ENCODE results near the gene MIDN.
A peak's percentile ranks its signal among the peaks of the same experiment; 100 is the strongest.

Gene MIDN

DNA sequence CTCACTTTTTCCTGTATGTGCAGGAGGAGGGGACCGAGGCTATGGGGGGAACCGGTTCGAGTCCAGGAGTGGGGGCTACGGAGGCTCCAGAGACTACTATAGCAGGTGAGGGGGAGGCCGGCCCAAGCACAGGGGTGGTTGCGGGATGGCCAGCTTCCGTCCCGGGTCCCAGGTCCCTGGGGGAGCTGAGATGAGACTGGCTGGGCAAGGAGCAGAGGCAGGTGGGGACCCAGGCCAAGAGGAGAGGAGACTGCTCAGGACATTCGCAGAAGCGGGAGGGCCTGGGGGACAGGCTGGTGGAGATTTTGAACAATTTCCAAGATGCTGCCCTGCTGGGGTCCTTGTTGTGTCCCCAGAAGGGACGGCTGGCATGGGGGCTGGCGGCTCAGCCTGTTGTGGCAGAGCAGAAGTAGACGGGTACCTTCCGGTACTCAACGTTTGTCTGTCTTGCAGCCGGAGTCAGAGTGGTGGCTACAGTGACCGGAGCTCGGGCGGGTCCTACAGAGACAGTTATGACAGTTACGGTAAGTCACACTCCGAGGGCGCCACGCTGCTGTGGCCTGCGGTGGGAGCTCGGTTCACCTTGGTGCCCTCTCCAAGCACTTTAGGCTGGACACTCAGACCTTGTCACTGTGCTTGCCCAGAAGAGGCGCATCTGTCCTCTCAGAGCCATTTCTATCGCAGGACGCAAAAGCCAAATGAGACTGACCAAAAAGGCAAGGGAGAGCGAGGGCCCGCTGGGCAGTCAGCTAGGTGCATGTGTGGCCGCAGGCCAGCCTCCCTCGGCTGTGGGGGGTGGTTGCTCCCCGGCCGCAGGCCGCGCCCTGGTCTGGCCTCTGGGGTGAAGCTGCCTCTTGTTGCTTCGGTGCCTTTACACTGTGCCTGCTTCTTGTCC is 23.4 kb downstream of the MIDN start:
- DNase-seq: no peak

DNA sequence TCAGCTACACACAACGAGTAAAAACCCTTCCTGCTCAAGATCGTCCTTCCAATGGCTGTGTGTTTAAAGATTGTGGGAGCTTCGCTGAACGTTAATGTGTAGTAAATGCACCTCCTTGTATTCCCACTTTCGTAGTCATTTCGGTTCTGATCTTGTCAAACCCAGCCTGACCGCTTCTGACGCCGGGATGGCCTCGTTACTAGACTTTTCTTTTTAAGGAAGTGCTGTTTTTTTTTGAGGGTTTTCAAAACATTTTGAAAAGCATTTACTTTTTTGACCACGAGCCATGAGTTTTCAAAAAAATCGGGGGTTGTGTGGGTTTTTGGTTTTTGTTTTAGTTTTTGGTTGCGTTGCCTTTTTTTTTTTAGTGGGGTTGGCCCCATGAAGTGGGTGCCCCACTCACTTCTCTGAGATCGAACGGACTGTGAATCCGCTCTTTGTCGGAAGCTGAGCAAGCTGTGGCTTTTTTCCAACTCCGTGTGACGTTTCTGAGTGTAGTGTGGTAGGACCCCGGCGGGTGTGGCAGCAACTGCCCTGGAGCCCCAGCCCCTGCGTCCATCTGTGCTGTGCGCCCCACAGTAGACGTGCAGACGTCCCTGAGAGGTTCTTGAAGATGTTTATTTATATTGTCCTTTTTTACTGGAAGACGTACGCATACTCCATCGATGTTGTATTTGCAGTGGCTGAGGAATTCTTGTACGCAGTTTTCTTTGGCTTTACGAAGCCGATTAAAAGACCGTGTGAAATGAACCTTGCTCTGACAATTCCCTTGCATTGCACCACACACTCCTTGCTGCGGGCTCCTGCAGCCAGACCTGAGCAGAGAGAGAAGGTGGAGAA is 24.3 kb downstream of the MIDN start:
- DNase-seq: no peak

DNA sequence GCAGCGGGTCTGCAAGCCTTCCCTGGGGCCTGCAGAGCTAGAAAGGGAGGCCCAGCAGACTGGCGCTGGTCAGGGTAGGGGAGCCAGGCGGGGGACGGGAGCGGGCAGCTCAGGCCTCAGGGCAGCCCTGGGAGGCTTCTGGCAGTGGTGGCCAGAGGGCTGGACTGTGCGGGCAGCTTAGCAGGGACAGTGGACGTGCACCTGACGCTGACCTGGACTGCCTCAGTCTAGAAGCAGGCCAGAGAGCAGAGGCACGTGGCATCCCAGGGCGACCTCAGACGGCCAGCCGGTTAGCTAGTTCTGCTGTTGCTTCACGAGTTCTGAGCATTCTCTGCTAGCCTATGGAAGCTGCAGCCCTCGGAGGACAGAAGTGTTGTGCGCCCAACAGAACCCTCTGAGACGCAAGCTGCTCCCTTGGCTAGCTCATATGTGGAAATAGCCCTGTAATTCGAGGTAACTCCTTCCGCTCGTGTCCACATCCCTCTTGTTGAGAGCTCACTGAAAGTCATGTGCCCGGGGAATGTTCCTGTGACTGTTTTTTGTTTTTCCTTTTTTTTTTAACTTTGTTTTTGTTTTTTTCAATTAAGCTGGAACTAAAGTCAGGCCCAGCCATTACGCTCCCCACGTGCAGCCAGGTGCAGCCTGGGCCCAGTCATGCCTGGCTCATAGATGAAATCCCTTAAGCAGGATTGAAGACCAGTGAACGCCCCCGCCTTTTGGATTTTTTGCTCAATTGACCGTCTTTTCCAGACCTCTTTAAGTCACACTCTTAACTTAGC is 25.1 kb downstream of the MIDN start:
- DNase-seq: no peak

DNA sequence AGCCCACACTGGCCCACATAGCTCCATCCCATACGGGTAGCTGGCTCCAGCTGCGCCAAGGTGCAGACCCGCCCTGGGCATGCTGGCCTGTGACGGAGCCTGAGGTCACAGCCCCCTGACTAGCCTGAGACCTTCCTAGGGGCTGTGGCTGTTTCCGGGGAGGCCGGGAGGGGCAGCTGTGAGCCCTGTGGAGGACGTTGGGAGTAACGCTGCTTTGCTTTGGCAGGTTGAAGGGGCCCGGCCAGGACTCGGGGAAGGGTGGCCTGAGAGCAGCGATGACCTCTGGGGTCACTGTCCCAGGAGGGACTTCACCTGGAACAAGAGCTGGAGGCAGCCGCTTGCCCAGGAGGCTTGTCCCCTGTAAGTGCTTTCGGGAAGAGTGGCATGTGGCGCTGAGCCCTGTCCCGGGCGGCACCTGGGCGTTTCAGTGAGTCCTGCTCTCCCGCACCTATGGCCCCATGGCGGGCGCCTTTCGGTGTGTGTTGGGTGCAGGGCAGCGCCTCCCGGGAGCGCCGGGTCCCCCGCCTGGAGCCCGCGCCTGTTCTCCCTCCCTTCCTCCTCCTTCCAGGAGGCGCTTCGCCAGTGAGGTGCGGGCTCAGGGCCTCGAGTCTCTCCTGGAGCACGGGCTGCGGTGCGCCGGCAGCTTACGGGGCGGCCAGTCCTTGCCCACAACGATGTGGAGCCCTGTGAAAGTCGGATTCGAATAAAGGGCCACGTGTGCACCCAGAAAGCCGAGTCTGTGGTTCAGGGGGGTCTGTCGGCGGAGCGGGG is 25.9 kb downstream of the MIDN start:
- no peak for DNase-seq

DNA sequence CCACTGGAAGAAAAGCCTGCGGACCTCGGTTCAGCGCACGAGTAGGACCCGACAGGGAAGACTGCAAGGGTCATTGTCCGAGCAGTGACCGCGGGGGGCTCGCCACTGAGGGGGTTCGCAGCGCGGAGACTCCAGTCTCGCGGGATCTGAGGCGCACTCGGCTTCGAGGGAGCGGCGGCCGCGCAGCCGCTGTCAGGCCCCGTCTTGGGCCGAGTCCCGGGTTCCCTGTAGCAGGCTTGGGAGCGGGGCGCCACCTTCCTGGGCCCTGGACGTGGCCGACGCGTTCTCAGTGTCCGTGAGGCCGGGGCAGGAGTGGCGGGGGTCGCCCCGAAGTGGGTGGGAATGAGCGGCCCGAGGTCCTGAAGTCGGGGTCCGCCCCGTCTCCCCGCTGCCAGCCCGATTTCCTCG is 26.5 kb downstream of the MIDN start:
- no peak for DNase-seq

DNA sequence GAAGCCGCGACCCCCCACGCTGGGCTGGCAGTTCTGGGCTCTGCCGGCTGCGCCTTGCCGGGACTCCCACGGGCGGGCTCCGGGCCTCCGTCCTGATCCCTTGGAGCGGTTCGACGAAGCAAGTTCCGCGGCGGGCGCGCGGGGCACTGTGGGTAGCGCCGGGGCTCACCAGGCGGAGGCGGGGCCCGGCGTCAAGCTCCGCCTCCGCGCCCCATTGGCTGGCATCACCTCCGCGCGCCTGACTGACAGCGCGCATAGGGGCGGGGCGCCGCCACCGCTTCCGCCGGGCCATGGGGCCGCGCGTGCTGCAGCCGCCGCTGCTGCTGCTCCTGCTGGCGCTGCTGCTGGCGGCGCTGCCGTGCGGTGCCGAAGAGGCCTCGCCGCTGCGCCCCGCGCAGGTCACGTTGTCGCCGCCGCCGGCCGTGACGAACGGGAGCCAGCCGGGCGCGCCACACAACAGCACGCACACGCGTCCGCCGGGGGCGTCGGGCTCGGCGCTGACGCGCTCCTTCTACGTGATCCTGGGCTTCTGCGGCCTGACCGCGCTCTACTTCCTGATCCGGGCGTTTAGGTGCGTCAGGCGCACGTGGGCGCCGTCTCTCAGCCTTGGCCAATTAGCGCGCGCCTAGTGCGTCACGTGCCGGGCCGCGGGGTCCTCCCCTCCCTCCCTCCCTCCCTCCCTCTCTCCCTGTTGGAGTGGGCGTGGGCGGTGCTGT is 27.0 kb downstream of the MIDN start, which contains the start of gene FAM174C:
Gene FAM174C (plus strand): TSS at position 271 of the 716 bp plus-strand sequence. CDS start 20 bp downstream, at position 291.
- DNase-seq: peak; percentile 98

DNA sequence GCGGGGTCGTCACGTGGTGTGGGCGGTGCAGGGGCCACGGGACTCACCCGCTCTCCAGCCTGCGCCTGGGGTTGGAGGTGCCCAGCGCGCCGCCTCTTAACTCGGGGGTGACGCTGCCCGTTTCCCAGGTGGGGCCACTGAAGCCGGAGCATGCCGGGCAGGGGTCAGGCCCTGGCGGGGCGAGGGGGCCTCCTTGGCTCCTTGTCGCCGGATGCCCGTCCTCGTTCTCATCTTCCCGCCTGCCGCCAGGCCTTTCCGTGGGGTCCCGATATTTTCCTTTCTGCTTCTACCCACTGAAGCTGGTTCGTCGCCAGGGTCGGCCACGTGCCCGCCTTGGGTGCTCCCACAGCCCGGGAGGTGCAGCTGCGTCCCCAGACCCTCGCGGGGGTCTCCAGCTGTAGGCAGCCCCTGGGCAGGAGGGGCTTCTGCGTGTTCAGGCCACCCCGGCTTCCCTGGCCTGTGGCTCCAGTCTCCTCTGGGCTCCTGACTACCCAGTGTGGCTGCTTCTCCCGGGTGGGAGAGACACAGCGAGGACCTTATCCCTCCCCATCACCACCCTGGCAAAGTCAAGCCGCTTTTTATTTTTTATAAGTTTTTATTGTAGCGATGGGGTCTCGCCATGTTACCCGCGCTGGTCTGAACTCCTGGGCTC is 27.7 kb downstream of the MIDN start:
- no peak for DNase-seq

DNA sequence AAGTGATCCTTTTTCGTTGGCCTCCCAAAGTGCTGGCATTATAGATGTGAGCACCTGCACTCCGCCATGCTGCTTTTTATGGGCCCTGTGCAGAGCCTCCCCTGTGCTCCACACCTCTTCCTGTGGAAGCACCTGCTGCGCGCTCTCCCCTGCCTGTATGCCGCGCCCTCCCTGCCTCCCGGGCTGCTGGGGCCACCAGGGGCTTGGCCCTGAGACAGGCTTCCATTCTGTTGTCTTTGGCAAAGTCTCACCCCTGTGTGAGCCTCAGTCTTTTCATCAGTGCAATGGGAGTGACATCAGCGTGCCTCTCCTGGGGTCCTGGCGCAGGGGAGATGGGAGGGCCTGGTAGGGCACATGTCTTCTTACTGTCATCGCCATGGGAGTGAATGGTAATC is 28.2 kb downstream of the MIDN start:
- no peak for DNase-seq

DNA sequence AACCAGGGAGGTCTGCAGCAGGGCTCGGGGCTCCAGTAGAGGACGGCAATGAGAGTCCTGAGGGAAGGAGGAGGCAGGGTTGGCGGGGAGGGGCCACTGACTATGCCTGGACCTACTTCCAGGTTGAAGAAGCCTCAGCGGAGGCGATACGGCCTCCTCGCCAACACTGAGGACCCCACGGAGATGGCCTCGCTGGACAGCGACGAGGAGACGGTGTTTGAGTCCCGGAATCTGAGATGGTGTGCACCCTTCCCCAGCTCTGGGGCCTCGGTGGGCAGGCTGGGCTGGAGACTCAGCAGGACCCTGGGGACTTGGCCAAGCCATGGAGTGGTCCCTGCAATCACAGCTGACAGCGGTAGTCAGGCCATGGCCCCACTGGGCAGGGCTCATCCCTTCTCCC is 28.7 kb downstream of the MIDN start:
- DNase-seq: no peak

DNA sequence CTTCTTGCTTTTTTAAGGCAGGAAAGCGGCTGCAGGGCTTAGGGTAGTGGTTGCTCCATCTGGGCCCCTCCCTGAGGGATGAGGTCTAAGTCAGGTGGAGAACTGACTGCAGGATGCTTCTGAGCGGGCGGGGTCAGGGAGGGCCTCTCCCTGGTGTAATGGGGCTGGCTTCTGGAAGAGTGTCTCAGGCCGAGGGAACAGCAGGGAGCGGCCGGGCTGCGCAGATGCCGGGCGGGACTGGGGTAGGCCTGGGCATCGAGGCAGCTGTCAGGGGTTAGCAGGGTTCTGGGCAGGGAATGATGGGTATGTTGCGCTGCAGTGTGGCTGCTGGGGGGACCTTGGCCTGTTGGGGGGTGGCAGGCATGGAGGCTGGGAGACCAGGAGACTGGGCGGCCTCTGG is 29.7 kb downstream of the MIDN start:
- DNase-seq: no peak

DNA sequence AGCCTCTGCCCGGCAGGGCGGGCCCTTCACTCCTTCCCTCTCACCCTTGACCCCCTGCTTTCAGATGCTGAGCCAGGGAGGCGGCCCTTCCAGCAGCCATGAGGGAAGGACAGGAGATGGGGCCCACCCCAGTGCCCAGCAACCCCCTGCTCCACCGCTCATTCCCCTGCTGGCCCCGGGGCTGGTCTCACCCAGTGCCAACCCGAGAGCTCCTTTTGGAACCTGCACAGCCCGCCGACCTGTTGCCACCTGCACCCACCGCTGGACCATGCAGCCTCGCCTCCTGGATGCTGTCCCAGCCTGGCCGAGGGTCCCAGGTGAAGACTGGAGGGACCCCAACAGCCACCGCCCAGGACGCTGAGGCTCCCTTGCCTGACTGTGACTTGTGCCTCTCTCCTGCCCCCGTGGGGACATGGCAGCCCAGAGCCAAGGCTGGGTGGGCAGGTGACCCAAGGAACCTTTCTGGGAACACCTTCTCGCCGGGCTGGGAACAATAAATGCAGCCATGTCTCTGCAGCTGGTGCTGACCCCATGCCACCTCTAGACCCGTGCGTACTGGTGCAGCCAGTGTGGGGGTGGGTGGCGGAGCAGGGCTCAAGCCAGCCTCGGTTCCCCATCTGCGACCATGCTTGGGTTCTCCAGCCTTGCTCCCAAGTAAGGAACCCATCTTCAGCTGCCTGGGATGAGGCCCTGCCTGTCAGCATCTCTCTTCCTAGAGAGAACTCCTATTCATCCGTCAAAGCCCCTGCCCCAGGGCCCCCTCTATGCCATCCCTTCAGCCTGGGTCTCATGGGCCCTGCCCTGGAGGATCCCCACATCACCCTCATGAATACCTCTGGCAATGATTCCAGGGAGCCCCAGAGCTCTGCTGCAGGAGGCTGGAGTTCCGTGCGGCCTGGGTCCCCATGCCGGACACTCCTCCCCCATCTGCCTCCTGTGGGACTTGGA is 30.6 kb downstream of the MIDN start:
- no peak for DNase-seq

DNA sequence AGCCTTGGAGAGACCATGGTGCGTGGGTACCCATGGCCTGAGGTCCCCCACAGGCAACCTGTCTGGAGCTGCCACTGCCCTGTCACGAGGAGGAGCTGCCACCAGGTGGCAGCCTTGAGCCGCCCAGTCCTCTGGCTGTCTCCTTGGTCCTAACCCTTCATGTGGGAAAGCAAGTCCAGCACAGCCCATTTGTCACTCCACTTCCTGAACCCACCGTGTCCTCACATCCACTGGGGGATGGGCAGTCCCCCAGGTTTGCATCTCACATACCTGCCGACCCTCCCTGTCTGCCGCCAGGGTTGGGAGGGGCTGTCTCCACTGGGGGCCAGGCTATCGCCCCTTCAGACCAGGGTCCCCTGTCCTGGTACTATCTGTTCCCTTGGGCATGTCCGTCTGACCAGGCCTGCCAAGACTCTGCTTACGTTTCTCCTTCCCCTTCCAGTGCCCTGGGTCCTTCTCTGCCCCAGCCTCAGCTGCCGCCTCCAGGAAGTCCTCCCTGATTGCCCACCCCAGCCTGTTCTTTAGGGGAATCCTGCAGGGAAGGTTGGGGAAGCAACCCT is 31.5 kb downstream of the MIDN start:
- DNase-seq: peak; percentile 86

DNA sequence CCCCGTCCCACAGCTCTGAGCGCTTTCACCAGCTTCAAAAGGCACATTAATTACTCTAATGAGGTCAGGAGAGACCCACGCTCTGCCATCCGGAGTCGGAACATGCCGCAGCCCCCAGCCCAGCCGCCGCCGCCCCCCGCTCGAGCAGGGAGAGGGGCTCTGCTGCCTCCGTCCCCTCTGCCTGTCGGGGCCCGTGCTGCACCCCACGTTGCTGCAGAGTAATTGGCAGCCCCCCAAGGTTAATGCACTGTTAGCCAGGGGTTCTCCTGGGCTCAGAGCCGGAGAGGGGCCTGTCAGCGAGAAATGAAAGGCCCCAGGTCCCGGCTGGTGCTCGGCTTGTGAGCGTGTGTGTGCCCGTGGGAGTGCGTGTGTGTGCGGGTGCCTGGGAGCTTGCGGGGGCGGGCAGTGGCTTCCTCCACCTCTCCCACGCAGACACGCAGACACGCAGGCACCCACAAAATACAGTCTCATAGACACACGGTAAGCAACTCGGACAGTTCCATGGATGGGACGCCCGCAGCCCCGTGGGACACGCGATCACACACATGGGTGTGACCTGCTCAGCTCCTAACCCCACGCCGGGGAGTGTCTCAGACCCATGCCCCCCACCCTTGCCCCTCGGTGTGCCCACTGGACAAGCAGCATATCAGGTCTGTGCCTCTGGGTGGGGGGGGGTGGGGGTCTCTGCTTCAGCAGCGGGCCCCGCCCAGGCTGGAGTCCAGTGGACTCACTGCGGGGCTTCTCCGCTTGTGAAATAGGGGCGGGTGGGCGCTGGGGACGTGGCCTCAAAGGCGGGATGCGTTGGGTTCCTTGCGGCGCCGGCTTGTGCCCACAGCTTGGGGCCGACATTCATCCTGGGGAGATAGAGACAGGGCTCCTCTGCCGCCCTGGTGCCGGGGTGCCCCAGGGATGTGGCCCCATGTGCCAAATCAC is 32.5 kb downstream of the MIDN start:
- no peak for DNase-seq

DNA sequence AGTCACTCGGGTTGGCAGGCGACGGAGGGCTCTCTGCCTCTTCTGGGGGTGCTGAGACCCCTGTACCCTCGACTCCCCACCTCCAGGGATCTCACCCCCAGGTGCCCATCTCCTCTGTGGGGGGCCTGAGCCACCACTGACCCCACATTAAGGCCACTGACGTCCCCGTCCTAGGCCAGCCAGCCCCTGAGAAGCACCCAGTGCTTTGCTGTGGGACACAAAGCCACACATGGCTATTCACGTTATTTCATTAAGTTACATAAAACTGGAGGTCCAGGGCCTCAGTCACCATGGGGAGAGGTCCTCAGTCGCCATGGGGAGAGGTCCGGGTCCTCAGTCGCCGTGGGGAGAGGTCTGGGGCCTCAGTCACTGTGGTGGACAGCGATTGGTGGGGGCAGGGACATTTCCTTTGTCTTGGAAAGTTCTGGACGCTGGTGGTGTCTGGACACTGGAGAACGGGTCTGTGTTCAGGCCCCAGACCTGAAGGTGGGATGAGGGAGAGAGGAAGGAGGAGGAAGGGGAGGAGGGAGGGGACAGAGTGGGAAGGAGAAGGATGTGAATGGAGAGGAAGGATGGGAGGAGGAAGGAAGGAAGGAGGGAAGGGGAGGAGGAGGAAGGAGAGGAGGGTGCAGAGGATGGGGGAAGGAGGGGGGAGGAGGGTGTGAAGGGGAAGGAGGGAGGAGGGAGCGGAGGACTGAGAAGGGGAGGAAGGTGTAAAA is 33.3 kb downstream of the MIDN start:
- DNase-seq: no peak

DNA sequence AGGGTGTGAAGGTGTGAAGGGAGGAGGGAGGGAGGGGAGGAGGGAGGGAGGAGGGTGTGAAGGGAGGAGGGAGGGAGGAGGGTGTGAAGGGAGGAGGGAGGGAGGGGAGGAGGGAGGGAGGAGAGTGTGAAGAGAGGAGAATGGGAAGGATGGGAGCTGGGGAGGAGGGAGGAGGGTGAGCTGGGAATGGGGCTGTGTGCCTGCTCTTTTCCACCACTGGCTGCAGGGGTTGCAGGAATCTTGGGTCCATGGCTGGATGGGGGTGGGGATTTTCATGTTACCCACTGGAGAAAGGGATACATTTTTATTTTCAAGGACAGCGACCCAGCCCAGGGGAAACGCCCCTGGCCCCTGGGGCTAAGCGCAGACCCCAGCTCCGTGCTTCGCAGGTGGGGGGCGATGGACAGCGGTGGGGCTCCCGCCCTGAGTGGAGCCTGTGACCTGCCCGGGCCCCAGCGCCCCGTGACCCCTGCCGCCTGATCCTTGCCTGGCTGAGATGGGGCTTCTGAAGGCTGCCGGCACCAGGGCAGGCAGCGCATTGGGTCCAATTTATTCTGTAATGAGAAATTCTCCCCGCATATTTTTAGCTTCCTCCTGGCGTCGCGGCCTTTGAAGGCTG is 34.3 kb downstream of the MIDN start:
- DNase-seq: no peak

DNA sequence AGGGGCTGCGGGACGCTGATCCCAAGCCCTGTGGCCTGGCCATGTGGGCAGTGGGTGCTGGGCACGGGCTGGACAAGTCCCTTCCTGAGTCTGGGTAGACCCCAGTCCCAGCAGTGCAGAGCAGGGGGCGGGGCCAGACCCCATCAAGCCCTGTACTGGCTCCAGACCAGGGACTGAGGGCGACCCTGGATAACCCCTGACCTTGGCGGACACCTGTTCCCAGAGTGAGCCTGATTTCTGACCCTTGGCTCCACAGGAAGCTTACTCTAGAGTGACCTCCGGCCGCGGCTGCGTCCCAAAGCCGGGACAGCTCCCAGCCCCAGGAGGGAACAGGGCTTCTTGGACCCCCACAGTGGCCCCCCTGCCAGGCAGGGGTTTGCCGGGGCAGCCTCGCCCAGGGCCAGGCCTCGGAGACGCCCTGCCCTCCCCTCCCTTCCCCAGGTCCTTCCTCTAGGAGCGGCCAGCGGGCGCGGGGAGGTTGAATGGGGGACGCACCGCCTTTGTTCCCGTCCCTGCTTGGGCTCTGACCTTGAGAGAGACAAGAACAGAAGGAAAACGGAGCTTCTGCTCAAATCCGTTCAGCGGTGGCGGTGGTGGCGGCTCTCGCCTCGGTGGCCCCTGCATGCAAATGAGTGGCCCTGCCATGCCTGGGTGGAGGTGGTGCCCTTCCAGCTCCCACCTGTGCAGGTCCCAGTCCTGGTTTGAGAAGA is 35.0 kb downstream of the MIDN start:
- no peak for DNase-seq

DNA sequence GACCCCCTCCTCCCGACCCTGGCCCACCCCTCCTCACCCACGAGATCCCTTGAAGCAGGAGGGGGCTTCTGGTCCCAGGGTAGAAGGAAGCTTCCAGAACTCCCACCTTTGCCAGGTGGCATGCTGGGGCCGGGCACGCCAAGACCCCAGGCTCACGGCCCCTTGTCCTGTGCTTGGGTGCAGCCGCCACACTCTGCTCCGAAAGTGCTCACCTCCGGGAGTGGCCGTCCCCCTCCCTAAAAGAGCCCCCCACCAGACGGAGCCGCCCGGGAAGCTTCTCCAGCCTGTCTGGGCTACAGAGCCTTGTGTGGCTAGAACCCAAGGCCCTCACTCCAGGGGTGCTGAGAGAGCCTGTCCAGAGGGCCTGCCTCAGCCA is 35.5 kb downstream of the MIDN start:
- DNase-seq: no peak

Data from suppressor macrophage treated with lipopolysaccharide for 4 hours (primary cell).